AG09309 (cell line): Measurements from ENCODE around the gene INAFM1.

ENCODE experiments used
- DNase-seq: peaks from one replicate; pipeline ENCODE4 v3.0.0-alpha.2; 2010; ENCODE audit warnings: low read depth
- H3K4me3 ChIP-seq: 2 replicates; pipeline ENCODE4 v1.5.1; 2011; ENCODE audit warnings: mild to moderate bottlenecking, low read depth, low read length, moderate library complexity; ENCODE audit not compliant: control insufficient read depth
- TF ChIP-seq, protein P1 (sequence below): IDR thresholded peaks from 2 replicates; pipeline ENCODE4 v1.5.1; 2011; ENCODE audit warnings: mild to moderate bottlenecking, low read depth, low read length, inconsistent platforms; ENCODE audit not compliant: insufficient read depth, control insufficient read depth; ENCODE audit errors: missing control alignments

The INAFM1 gene

DNA sequence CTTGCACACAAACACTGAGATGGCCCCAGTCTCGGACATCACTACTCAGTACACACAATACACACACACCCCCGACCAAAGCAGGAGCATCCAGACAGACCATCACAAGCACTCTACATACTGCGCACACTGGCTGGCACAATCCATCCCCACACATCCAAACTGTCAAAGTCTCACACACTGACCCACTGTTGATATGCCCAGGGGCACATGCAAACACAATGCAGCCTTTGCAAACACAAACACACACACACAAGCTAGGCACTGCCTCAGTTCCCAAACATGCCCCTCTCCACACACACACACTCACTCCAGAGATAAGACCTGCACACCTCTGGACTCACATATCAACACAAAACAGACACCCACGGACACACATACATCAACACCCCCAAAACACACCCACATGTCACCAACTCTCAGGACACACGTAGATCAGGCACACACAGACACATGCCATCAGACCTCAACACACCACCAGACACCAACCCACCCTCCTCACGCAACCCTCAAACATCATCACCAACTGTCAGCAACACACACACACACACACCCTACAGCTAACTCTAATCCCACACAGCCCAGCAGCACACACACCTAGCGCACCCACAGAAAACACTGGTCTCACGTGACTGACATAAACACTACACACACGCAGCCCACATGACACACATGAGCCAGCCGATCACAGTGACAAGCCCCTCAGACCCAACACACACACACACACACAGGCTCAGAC, 45.6 kb upstream of the INAFM1 start:
- TF ChIP-seq, protein P1, sequence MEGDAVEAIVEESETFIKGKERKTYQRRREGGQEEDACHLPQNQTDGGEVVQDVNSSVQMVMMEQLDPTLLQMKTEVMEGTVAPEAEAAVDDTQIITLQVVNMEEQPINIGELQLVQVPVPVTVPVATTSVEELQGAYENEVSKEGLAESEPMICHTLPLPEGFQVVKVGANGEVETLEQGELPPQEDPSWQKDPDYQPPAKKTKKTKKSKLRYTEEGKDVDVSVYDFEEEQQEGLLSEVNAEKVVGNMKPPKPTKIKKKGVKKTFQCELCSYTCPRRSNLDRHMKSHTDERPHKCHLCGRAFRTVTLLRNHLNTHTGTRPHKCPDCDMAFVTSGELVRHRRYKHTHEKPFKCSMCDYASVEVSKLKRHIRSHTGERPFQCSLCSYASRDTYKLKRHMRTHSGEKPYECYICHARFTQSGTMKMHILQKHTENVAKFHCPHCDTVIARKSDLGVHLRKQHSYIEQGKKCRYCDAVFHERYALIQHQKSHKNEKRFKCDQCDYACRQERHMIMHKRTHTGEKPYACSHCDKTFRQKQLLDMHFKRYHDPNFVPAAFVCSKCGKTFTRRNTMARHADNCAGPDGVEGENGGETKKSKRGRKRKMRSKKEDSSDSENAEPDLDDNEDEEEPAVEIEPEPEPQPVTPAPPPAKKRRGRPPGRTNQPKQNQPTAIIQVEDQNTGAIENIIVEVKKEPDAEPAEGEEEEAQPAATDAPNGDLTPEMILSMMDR = no peak
- H3K4me3 ChIP-seq = peak overlapping the region; percentile 93
- DNase-seq = no peak

DNA sequence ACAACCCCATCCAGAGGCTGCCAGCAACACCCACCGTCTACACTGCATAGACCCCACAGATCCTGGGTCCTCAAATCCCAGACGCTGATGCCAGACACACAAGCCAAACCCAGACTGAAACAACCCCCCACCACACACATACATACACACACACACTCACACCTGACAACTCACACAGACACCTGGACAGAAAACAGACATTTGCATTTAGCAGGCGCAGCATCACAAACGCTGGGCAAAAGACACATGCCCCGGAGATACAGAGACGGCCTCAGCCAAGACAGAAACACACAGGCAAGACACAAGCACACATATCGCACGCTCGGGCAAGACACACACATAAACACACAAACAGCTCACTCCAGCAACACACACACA, 45.0 kb upstream of the INAFM1 start:
- TF ChIP-seq, protein P1 = no peak
- H3K4me3 ChIP-seq = peak overlapping the region; percentile 93
- no peak for DNase-seq

DNA sequence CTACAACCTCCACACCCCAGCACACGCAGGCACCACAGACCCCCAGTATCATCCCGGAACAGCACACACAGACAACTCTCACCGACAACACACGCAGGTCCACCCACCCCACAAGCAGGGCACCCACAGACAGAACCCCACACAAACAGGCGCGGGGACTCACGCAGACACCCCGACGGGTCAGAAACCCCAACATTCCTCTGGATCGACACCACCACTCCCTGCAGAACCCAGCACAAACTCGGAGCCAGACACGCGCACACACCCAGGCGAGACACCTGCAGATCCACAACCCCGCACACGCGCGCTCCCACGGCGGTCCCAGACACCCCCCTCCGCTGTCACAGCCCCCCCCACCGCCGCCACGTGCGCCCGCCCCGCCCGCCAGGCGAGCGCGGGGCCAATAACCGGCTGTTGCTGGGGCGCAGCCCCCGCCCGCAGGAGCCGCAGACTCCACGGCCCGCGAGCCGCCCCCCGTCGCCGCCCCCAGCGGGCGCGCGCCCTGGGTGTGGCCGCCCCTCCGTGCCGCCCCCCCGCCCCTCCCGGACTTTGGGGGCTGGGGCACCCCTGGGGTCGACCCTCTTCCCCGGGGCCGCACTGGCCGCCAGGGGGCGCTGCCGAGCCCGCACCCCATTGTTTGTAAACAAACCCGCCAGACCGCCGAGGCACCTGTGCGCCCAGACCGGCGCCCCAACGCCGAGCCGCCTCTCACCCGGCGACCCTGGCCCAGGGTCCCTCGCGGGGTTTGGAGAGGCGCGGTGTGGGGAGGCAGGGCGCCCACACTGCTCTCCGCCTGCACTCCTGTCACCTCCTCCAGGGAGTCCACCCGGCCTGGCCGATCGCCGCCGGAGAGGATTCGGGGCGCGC, 44.4 kb upstream of the INAFM1 start:
- no peak for DNase-seq
- peak overlapping the region; percentile 93 for H3K4me3 ChIP-seq
- TF ChIP-seq, protein P1 = peak; percentile 69

DNA sequence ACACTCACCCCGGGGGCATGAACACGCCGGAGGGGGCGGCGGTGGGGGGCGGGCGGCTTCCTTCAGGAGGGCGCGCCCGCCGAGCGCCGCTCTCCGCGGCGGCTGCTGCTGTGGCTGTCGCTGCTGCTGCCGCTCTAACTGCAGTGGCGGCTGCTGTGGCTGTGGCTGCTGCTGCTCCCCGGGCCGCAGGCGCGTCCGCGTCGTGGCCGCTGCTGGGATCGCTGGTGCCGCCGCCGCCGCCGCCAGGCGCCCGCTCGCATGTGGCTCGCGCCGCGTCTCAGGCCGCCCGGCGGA, 43.8 kb upstream of the INAFM1 start, which contains the start of gene BBC3:
Gene BBC3 (minus strand): TSS at position 279 of the 294 bp plus-strand sequence. CDS start 2,768 bp downstream, outside the sequence.
- peak within 1 kb of the TSS; percentile 93 for H3K4me3 ChIP-seq
- TF ChIP-seq, protein P1 = no peak
- DNase-seq = no peak

DNA sequence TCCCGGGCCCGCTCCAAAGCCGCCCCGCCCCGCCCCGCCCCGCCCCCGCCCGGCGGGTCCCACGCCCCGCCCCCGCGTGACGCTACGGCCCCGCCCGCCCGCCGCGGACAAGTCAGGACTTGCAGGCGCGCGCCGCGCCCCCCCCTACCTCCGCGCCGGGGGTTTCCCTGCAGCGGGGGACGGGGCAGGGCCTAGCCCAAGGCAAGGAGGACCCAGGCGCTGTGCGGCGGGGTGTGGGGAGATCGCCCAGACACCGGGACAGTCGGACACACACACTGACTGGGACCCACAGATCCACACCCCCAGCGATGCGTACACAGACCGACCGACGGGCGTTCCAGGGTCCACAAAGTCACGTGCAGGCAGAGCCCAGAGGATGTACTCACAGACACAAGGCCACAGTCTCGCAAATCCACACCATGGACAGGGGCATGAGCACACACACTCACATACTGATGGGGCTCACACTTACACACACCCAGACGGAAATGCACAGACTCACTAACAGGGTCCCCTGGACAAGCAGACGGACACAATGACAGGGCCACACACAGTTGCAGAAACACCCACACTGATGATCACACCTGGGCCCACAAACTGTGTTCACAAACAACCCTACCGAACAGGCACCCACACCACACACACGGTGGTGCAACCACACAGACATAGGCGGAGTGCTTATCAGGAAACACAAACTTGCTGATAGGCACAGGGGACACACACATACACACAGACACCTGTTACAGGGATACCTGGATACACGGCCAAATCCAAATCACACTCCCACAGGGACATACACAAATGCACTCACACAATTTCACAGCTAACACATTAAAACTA, 43.2 kb upstream of the INAFM1 start:
- no peak for DNase-seq
- TF ChIP-seq, protein P1 = no peak
- peak overlapping the region; percentile 42 for H3K4me3 ChIP-seq
